OCI-LY7 (cell line): ENCODE measurements around the gene TP53I11. TPM values are rescaled to one million over a fixed set of nuclear protein-coding genes. Genes with fewer than 3 reads are reported as not detected.

ENCODE experiments used
- BruUV-seq: library from RNA; stranded (reverse); fragments of 400-500 nt; replicated peaks from 2 replicates; lab custom pipeline; 2021; lab: Mats Ljungman, UMichigan
- CTCF ChIA-PET: fragments of 300-600 bp; sonication (Branson Sonifier 250); formaldehyde crosslinking; loops from one replicate; lab custom pipeline; 2022; ENCODE audit warnings: antibody characterized with exemption; ENCODE audit not compliant: unreplicated experiment; lab: Charles Lee
- POLR2A ChIA-PET: fragments of 300-600 bp; sonication (Branson Sonifier 250); formaldehyde crosslinking; loops from one replicate; lab custom pipeline; 2022; ENCODE audit warnings: antibody characterized with exemption; lab: Charles Lee
- DNase-seq: peaks from one replicate; pipeline ENCODE4 v3.0.0-alpha.2; 2015; ENCODE audit warnings: low spot score
- H2AFZ ChIP-seq: fragments of 200-600 bp; sonication (generic), shearing (Covaris generic); 2 replicates; pipeline ENCODE4 v1.6.1; 2014; ENCODE audit warnings: mild to moderate bottlenecking, antibody characterized with exemption, low read length, moderate library complexity
- H3K27ac ChIP-seq: fragments of 200-600 bp; sonication (generic); 2 replicates; pipeline ENCODE4 v1.5.1; 2014; ENCODE audit warnings: mixed run types, low read depth, mild to moderate bottlenecking, moderate library complexity, low read length, inconsistent platforms; ENCODE audit not compliant: poor library complexity, severe bottlenecking
- H3K36me3 ChIP-seq: fragments of 200-600 bp; sonication (generic); 2 replicates; pipeline ENCODE4 v1.6.1; 2014; ENCODE audit warnings: mild to moderate bottlenecking, antibody characterized with exemption, low read length, moderate library complexity, mixed read lengths; ENCODE audit not compliant: insufficient read depth
- H3K4me1 ChIP-seq: fragments of 200-600 bp; sonication (generic); 2 replicates; pipeline ENCODE4 v1.5.1; 2014; ENCODE audit warnings: mild to moderate bottlenecking, low read length; ENCODE audit not compliant: insufficient read depth, poor library complexity, severe bottlenecking
- H3K4me2 ChIP-seq: fragments of 200-600 bp; sonication (generic); 2 replicates; pipeline ENCODE4 v1.6.1; 2014; ENCODE audit warnings: mild to moderate bottlenecking, low read length
- H3K4me3 ChIP-seq: fragments of 200-600 bp; sonication (generic); 2 replicates; pipeline ENCODE4 v1.5.1; 2014; ENCODE audit warnings: mild to moderate bottlenecking, low read depth, low read length; ENCODE audit not compliant: poor library complexity, severe bottlenecking
- H3K79me2 ChIP-seq: fragments of 200-600 bp; sonication (generic); 2 replicates; pipeline ENCODE4 v1.6.1; 2016; ENCODE audit warnings: low read depth, mild to moderate bottlenecking, low read length, moderate library complexity, mixed read lengths; ENCODE audit not compliant: insufficient read depth
- H3K9me2 ChIP-seq: fragments of 200-600 bp; sonication (generic); 2 replicates; pipeline ENCODE4 v1.6.1; 2016; ENCODE audit warnings: mild to moderate bottlenecking, low read length, mixed read lengths; ENCODE audit not compliant: insufficient read depth
- H3K9me3 ChIP-seq: fragments of 200-600 bp; sonication (generic); 2 replicates; pipeline ENCODE4 v1.6.1; 2014; ENCODE audit warnings: mild to moderate bottlenecking, mixed run types, low read length, mixed read lengths
- H4K20me1 ChIP-seq: fragments of 200-600 bp; sonication (generic); 2 replicates; pipeline ENCODE4 v1.6.1; 2014; ENCODE audit warnings: mild to moderate bottlenecking, antibody characterized with exemption, low read length, moderate library complexity, mixed read lengths; ENCODE audit not compliant: insufficient read depth
- CTCF ChIP-seq: fragments of 200-600 bp; sonication (generic); conservative IDR thresholded peaks from 2 replicates; pipeline ENCODE4 v1.5.1; 2014; ENCODE audit warnings: mild to moderate bottlenecking, antibody characterized with exemption, low read length, moderate library complexity, mixed read lengths
- EZH2phosphoT487 ChIP-seq: fragments of 200-600 bp; sonication (generic); IDR thresholded peaks from 2 replicates; pipeline ENCODE4 v1.6.1; 2018; ENCODE audit warnings: low read depth, borderline replicate concordance, mild to moderate bottlenecking, mixed run types, antibody characterized with exemption, low read length, moderate library complexity, mixed read lengths
- intact Hi-C: fragments of 100-400 bp; cut with micrococcal nuclease; formaldehyde crosslinking; loops from one replicate; pipeline ENCODE4 v1.10.0; 2022; ENCODE audit not compliant: unreplicated experiment
- total RNA-seq, 2 experiments: library from RNA; depleted of rRNA in 1 of 2; stranded (reverse); fragments of >200 nt in 1 of 2; shearing (Covaris generic) in 1 of 2; gene quantifications; 2 replicates each; pipeline ENCODE4 v1.2.3, GENCODE V29; 2014 to 2022

Gene TP53I11
- total RNA-seq, 2 experiments from 2014 or later = 0.25 to 0.51 TPM

GRCh38 chr11:44946263-44946662 lies 4.4 kb downstream of the TP53I11 start:
- Histone ChIP-seq H3K79me2 (no peaks in the 10 kb centered on the region), H3K4me2 (no peak overlapping the region), H3K4me3 (no peak overlapping the region), H3K36me3 (no peaks in the 10 kb centered on the region), H3K27ac (no peak overlapping the region), H3K9me3 (no peaks in the 10 kb centered on the region), H3K9me2 (no peaks in the 10 kb centered on the region), H2AFZ (no peak overlapping the region), H3K4me1 (peaks cover 27% of the 10 kb centered on the region), H4K20me1 (no peaks in the 10 kb centered on the region)
- BruUV-seq = no TSS peak
- TF ChIP-seq EZH2phosphoT487 (no peak), CTCF (no peak)
- intact Hi-C loops = no loop called here
- DNase-seq = no peak
- POLR2A ChIA-PET = no interaction called here
- CTCF ChIA-PET = interaction anchor here (1.0 kb wide), 1 partner anchor 9 kb away, joined by 3 read pairs; no protein-coding TSS in a partner anchor

GRCh38 chr11:44945666-44946065 lies 5.0 kb downstream of the TP53I11 start:
- no peaks in the 10 kb centered on the region for H4K20me1 ChIP-seq
- no TSS peak for BruUV-seq
- no peak overlapping the region for H3K27ac ChIP-seq
- intact Hi-C loops = no loop called here
- H3K79me2 ChIP-seq = no peaks in the 10 kb centered on the region
- no peak overlapping the region for H3K4me3 ChIP-seq
- no peaks in the 10 kb centered on the region for H3K9me2 ChIP-seq
- no peak overlapping the region for H2AFZ ChIP-seq
- no peaks in the 10 kb centered on the region for H3K9me3 ChIP-seq
- peaks cover 27% of the 10 kb centered on the region for H3K4me1 ChIP-seq
- H3K36me3 ChIP-seq = no peaks in the 10 kb centered on the region
- no peak for DNase-seq
- H3K4me2 ChIP-seq = no peak overlapping the region
- POLR2A ChIA-PET = no interaction called here
- CTCF ChIA-PET = interaction anchor here (0.9 kb wide), 1 partner anchor 160 kb away, joined by 4 read pairs; no protein-coding TSS in a partner anchor
- no peak for TF ChIP-seq EZH2phosphoT487

GRCh38 chr11:44944853-44945235 lies 5.8 kb downstream of the TP53I11 start:
- H3K36me3 ChIP-seq = no peaks in the 10 kb centered on the region
- H4K20me1 ChIP-seq = no peaks in the 10 kb centered on the region
- no peak overlapping the region for H3K4me3 ChIP-seq
- TF ChIP-seq EZH2phosphoT487 (no peak), CTCF (no peak)
- H3K4me2 ChIP-seq = no peak overlapping the region
- no peak overlapping the region for H3K27ac ChIP-seq
- no peaks in the 10 kb centered on the region for H3K9me2 ChIP-seq
- ChIA-PET CTCF (interaction anchor here (0.9 kb wide), 1 partner anchor 161 kb away, joined by 4 read pairs; no protein-coding TSS in a partner anchor), POLR2A (interaction anchor here (0.6 kb wide), 1 partner anchor 339 kb away, joined by 3 read pairs; no protein-coding TSS in a partner anchor)
- H2AFZ ChIP-seq = no peak overlapping the region
- peaks cover 27% of the 10 kb centered on the region for H3K4me1 ChIP-seq
- H3K9me3 ChIP-seq = no peaks in the 10 kb centered on the region
- BruUV-seq = no TSS peak
- intact Hi-C loops = loop anchor here (5.0 kb wide), 1 partner anchor 87 kb away; no protein-coding TSS in a partner anchor
- no peaks in the 10 kb centered on the region for H3K79me2 ChIP-seq
- DNase-seq = no peak
